Activated CD4-positive, alpha-beta T cell treated with anti-CD3 and anti-CD28 coated beads, Interleukin-2, Interleukin-6, amounts not matched to agents 100 ng/mL and 50 ng/mL, durations not matched to agents 16 hours and 8 hours (primary cell): ENCODE measurements around the gene FXYD6.

Experiments used
- DNase-seq: peaks from one replicate; pipeline ENCODE4 v3.0.0-alpha.2; 2020

Gene FXYD6

DNA sequence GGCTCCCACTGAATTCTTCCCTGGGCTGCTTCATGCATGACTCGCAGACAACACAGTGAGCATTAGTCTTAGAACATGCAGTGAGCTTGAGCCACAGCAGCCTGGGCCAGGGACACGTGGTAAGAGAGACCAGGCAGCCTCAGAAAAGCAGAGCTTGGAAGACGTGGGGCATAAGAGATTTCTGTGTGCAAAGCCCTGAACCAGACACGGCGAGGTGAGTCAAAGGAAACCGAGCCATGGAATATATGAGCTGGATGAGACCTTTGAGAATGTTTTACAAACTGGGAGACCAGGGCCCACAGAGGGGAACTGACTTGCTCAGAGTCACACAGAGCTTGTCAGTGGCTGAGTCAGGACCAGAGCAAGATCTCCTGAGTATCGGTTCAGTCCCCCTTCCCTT, 8.5 kb upstream of the FXYD6 start:
- no peak for DNase-seq

DNA sequence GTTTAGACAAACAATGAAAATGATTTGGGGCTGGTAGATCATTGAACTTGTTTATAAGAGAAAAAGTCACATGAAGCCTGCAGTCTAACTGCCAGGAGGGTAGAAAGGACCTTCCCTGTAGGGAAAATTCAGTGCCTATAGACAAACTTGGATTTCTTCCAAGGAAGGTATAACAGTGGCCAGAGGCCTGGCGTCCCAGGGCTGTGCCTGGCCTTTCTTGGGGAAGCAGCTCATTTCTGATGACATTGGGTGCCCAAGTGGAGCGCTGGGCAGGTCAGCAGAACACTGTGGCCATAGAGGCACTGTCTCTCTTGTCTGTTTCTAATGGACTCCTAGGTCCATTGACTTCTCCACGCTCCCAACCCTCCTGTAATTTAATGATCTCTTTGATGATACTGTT, 6.6 kb upstream of the FXYD6 start:
- DNase-seq = no peak

DNA sequence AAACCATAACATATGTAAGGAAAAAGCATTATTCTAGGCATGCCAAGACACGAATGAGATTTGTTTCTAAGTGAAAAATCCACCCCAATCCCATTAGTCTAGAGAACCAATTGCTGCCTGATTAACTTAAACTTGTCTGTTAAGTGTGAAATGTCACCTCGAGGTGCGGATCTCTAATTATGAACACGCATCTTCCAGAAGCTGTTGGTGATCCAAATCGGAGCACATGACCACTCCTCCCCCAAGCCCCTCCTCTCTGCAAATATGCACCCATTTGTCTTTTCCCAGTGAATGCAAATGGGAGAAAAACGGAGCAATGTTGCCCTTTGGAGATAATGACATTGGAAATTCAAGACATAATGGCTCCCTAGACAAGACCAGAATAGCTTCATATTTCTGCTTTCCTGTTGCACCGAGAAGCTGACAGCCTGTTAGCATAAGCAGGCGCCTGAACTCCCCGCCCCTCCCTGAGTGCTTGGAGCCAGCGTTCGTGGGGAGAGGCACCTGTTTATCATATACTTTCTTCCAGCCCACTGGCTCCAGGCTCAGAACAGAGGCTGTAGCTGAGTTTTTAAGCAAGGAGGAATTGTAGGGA, 6.0 kb upstream of the FXYD6 start:
- DNase-seq = no peak

DNA sequence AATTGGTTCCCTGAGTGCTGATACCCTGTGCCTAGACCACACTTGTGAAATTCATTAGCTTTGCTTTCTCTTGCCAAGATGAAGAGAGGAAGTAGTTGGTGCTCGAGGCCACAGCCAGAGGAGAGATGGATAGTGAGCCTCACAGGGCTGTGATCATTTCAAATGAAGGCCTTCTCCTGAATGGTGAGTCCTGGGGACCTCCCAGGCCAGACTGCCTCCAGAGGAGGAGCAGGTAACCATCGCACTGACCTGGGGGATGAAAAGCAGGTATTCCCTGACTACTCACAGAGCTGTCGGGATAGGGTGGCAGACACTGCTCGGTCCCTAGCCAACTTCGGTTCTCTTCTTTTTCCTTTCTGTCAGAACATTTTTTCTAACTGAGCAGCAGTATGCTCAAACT, 4.8 kb upstream of the FXYD6 start:
- no peak for DNase-seq

DNA sequence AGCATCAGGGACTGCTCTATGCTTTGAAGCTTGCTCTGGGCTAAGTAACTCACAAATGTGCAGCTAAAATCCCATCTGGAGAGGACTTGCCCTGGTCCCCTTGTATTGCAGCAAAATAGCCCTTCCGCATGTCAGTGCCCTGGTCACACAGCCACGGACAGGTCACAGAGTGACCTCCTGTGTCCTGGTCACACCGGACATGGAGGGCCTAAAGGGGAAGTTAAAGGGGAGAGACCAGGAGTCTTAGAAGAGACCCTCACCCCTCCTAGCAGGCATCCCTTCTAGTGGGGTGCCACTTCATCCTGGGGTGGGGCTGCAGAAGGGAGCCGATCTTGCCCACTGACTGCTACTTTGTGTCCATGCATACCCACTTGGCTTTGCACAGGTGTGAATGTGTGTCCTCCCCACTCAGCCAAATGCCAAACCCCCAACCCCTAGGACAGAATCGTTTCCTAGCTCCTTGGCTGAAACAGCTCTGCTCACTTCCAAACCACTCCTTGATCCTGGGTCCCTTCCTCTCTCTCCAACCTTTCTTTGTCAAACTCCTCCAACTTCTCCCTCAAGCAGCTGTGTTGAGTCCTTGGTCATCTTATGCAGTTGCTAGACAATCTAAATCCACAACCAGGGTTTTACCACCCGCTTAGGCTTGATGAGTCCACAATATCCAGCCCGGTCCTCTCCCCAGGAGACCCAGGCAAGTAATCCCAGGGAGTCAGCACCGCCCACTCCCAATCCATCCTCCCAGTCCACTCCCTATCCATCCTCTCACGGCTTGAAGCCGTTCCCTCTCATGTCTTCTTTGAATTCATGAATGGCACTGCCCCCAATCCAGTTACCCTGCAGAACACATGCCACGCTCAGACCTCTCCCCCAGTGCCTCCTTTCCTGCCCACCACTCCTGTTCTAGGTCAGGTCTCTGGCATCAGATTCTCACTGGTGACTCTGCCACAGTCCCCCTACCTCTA, 3.3 kb upstream of the FXYD6 start:
- DNase-seq = no peak

DNA sequence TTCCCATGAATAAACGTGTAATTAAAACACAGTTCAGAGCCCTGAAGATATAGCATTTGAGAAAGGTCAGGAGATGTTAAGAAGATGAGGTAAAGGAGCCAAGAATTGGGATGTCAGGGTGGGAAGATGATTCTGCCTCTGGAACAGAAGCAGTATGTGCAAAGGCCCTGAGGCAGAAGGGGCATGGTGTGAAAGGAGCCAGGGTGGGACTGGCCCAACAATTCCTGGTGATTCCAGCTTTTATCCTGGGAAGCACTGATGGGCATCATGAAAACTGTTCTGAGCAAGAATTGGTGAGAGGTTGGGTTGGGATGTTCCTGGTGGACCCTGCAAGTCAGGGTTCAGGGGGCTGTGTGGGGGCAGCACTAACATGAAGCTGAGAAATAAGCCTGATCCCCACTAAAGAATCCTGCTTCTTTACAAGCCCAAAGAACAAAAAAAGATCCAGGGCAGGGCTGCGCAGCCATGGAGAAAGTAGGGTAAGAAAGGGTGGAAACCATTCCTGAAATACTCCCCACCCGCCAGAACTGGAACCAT, 2.5 kb upstream of the FXYD6 start:
- DNase-seq = no peak

DNA sequence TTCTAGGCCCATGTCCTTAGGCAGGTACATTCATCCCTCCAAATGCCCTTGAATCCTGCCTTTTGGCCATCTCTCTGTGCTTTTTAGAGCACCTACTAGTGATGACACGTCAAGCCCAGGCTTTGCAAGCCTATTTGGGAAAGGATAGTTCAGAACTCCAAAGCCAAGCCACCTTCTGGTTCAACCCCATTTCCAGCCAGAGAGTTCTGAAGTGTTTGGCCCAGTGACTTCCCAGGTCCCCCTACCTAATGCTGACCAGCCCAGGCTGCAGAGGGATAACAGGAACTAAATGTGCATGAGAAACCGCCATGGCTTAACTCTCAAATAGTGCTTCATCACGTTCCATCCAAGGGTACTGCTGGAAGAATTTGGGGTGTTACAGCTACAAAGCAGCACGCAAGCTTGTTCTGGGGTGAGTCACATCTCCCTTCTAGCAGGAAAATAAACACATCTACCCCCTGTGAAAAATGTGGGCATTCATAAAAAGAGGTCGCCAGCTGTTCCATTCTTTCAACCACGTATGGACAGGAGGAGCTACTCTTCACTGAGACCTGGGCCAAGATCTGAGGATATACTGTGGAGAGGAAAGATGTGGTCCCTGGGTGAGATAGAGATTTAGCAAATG, 2.0 kb upstream of the FXYD6 start:
- no peak for DNase-seq

DNA sequence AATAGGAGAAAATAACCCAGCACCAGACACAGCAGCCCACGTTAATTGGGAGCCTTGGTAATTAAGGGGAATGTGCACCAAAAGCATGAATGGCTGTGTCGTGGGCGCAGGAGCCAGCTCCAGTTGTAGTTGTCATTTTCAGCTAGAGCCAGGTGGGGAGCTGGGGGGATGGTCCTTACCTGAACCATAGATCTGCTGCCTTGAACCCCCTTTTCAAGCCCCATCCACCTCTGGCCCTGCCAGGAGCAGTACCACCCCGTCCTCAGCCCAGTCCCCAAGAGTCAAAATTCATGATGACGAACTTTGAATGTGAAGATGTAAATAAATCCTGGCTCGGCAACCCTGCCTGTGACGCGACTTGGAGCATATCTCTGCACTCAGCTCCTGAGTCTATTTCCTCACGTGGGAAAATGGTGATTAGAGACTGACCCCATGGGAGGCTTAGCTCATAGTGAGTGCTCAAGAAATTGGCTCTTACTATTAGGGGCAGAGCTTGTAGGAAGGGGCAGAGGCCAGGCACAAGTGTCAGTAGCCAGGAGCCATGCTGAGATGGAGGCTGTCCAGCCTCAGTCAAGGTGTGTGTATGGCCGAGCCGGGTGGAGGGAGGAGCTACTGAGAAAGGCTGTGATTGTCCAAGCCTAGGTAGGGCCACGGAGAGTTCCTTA, 794 bp upstream of the FXYD6 start:
- no peak for DNase-seq

DNA sequence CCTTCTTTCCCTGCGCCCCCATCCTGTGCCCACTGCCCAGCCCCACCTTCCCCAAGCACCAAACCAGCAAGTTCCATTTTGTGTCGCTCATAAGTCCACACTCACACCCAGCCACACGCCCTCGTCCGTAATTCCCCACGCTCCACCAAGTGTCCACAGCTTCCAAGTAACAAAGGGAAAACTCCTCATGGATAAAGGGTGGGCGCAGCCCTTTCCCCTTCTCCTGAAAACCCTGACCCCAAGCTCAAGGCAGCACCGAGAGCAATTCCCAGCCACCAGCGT, 458 bp downstream of the FXYD6 start:
- no peak for DNase-seq

DNA sequence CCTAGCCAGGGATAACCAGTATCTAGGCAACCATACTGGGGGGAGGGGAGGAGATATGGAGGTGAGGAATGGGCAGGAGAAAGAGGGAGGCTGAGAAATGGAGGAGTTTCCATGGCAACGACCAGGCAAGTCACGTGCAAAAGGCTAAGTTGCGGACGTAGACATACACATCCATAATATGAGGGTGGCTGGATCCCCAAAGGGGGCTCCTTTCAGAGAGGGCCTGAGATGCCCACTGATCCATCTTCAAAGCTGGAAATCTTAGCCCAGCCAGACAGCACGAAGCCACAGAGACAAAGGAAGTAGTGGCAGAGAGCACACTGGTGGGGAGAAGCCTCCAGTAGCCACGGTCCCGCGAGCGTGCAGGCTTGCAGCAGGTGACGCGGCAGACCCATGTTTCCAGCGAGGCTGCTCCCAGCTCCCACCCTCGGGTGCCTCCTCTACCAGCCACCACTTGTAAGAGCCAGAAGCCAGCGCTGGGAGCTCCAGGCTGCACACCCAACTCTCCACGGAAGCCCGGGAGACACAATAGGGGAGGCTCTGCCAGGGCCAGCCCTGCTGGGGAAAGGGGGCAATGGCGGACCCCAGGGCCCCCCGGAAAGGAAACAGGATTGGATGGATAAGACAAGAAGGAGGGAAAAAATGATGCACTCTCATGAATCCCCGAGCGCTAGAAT, 938 bp downstream of the FXYD6 start:
- DNase-seq = no peak

DNA sequence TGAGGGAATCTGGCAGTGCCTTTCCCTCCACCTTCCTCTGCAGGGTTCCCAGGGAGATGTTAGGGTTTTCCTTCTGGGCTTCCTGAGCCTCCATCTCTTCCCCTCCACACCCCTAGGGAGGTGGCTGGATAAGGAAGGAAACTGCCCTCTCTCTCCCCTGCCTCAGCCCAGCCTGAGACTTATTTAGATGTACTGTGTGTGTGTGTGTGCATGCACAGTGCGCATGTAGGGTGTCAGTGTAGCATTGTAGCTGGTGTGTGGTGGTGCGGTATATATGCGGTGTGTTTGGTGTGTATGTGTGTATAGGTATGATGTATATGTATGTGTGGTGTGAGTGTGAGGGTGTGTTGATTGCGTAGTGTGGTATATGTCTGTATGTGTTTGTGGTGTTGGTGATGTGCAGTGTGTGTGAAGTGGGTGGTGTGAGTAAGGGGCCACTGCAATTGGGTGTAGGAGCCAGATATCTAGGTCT, 1.5 kb downstream of the FXYD6 start:
- no peak for DNase-seq

DNA sequence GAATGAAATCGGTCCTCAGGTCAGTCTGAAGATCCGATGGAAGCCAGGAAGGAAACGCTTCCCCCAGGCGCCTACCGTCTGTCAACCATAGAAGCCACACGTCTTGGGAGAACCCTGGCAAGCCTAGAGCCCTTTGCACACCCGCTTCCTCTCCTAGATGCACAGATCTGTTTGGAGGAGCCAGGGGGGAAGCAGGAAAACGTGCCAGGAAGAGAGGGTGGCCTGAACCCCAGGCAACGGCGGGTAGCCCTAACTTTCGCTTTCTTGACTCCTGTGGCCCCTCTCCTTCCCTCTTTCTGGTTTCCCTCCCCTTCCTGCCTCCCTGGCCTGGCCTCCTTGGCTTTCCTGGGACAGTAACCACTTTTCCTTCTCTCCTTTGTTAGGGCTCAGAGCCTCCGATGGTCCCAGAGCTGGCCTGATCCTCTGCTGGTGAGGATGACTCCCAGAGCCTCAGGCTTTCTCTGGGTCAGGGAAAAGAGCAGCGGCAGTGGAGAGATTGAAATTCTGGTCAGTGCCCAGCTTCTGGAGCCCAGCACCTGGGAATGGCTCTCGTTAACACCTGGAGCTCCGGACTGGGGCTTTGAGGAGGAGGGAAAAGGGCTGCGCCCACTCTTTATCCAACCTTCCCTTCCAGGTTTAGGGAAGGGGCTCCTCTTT, 2.1 kb downstream of the FXYD6 start:
- DNase-seq = no peak

DNA sequence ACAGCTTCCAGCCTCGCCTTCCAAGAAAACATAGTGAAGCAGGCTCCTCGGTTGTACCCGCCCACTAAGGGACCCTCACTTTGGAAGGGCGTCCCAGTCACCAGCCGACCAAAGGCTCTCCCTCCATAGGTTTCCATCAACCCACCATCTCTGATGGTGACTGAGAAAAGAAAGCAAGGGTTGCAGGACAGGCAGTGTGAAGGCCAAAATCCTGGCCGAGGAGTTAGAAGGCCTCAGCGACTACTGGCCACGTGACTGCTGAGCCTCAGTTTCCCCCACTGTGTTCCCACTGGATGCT, 2.7 kb downstream of the FXYD6 start:
- no peak for DNase-seq

DNA sequence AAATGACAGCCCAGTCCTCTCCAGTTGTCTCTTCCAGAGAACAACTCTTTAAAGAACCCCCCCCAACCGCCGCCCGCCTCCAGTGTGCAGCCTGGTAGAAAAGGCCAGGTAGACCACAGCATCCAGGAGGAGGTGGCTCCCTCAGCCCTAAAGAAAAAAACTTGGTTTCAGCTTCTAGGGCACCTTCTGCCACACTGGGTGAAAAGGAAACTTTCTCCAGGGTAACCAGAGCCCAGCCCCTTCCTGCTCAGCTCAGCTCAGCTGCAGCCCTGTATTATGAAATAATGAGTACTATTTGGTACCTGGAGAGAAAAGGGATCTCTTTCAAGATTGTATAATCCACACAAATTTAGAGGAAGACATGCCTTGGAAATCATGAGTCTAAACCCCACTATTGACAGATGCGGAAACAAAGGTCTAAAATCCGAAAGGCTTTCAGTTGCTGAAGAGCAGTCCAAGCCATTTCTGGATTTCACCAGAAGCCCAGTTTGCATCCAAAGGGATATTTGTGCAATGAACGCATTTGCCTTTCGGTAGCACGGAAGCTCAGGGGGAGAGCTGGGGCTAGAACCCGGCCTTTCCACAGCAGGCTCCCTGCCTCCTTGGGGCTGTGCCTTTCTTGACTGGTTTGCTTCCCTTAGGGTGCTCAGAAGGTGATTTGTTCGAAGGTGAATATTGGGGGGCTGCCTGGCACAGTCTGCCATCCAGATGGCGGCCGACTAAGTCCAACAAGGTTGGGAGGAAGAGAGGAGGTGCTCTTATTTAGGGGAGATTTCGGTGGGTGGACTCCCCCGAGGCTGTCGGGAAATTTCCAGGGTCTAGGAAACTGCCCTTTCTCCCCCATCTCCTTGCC, 3.3 kb downstream of the FXYD6 start:
- no peak for DNase-seq

DNA sequence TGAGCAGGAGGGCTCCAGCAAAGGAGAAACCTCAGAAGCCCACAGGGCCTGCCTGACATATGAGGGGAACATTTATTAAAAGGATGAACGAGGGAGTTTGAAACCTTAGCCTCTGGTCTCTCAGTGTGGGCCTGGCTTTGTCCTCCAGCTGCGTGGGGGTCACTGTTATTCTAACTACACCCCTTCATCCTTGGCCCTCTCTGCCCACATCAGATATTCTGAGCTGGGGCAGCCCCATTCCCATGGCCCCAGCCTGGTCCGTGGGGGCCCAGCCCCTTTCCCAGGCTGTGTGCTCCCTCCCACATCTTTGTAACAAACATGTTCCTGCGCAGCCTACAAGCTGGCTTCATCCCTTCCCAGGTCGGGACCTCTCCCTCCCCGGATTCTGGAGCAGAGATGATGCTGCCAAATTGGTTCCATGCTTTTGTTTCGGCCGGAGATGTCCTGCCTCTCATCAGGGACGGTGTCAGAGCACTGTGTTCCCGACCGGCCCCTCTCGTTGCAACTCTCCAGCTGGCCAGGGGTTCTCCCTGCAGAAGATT, 4.0 kb downstream of the FXYD6 start:
- no peak for DNase-seq

DNA sequence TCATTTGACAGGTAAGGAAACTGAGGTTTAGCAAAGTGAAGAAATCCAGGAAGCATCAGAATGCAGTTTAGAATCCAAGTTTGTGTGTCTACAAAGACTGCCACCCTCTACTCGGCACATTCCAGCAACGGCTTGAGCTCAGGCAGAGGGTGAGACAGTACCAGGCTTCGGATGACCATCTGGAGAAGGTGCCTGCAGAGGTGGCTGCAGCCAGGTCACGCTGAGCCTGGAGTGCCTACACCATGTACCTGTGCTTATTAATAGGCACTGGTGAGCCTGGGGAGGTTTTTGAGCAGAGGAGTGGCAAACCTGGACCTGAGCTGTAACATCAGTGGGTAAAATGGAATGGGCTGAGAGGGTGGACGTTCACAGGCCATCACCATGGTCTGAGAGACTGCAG, 4.7 kb downstream of the FXYD6 start:
- no peak for DNase-seq

DNA sequence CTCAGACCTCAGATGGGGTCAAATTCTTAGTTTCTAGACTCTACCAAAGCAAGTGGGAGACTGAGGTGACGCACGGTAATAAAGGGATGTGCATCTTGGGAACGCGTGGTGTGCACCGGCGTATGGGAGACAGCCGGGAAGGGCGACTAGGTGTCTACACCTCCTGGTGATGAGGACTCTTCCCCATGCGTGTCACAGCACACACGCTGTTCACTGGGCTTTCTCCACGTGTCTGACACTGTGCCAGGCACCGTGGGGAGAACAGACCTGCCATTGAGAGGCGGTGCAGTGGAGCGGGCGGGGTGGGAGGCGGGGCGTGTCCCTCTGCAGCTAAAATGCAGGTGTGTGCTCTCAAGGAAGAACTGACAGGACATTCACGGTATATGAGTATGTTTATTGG, 5.3 kb downstream of the FXYD6 start:
- DNase-seq = no peak

DNA sequence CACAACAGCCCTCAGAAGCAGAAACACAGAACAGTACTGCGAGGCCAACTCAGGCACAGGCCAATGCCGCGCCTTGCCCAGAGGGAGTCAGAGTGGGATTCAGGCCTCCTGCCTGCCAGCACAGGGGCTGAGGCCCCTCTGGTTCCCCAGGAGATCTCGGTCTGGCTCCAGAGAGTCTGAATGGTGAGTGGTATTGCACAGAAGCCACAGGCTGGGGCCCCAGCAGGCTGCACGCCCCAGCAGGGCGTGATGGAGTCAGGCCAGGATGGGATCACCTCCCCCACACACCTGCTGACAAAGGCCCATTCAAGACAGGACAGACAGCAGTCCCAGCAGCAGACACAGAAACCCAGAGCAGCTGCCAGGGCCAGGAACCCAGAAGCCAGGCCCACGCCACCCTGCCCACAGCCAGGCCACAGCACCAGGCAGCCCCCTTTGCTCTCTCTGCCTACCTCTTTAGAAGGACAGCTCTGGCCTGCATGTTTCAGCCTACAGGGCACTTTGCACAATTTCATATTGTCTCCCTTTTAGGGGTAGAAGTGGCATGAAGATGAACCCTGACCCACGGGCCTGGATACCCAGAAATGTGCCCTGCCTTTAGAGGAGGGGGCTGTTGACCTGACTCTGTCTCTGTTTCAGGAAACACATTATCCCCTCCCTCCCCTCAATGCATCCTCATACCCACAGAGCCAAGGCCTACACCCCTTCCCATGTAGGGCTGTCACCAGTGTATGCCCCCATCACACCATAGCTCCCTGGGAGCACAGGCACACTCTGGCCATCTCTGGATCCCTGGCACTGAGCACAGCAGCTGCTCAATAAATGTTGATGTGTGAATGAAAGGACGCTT, 6.1 kb downstream of the FXYD6 start:
- no peak for DNase-seq

DNA sequence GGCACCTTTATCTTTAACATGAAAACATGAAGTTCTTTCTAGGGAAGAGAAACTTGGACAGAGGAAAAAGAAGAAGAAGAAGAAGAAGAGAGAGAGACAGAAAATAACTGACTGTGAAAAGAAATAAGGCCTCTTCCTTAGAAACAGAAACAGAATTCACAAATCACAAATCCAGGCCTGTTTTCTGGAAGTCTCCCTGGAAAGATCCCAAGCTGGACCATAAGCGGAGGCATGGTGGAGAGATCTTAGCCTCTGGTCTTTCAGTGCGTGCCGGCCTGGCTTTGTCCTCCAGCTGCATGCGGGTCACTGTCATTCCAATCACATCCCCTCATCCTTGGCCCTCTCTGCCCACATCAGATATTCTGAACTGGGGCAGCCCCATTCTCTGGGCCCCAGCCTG, 6.9 kb downstream of the FXYD6 start:
- DNase-seq = no peak
